Activated T-cell treated with anti-CD3 and anti-CD28 coated beads, Interleukin-2, amount 50 U/mL, for 4 hours (primary cell): Measurements from ENCODE around the gene ZFAND4. TPM values are rescaled to one million over a fixed set of nuclear protein-coding genes. Genes with fewer than 3 reads are reported as not detected.
"Not testable (repeated sequence)": the region's sequence is repeated elsewhere in the genome, so short reads cannot be mapped to it uniquely, and the experiment has no call there.

ENCODE experiments used
- ATAC-seq, 2 donors: fragments of 200-7000 bp; cut with Tn5 transposase; one replicate each; pipeline ENCODE4 v1.10.0; 2021
- DNase-seq: peaks from one replicate; pipeline ENCODE4 v3.0.0-alpha.2; 2020
- H3K27me3 Mint-ChIP-seq: one replicate; pipeline ENCODE4 v1.8.0; 2021; ENCODE audit warnings: low read depth, mixed read lengths
- H3K36me3 Mint-ChIP-seq: one replicate; pipeline ENCODE4 v1.8.0; 2022; ENCODE audit warnings: mixed read lengths; ENCODE audit not compliant: insufficient read depth
- H3K4me1 Mint-ChIP-seq: one replicate; pipeline ENCODE4 v1.8.0; 2021; ENCODE audit warnings: low read depth, mixed read lengths
- H3K4me3 Mint-ChIP-seq: one replicate; pipeline ENCODE4 v1.8.0; 2021; ENCODE audit warnings: mild to moderate bottlenecking, moderate library complexity, mixed read lengths
- H3K9me3 Mint-ChIP-seq: one replicate; pipeline ENCODE4 v1.8.0; 2021; ENCODE audit warnings: mixed read lengths
- total RNA-seq, 3 donors: library from RNA; stranded (reverse); gene quantifications; one replicate each; pipeline ENCODE4 v1.2.1, GENCODE V29; 2021

The ZFAND4 gene
- total RNA-seq, 3 donors from 2014 or later = 10.6 to 14.3 (median 11.8) TPM

GRCh38 chr10:45655219-45655618, 17.4 kb downstream of the ZFAND4 start:
- H3K9me3 Mint-ChIP-seq = peaks cover 6% of the 10 kb centered on the region
- H3K36me3 Mint-ChIP-seq = peaks cover 40% of the 10 kb centered on the region
- no peak overlapping the region for H3K4me3 Mint-ChIP-seq
- ATAC-seq (no peak), DNase-seq (no peak)
- peaks cover 38% of the 10 kb centered on the region for H3K4me1 Mint-ChIP-seq
- H3K27me3 Mint-ChIP-seq = no peaks in the 10 kb centered on the region

- not testable (repeated sequence) for H3K9me3 Mint-ChIP-seq, DNase-seq, H3K27me3 Mint-ChIP-seq, H3K4me3 Mint-ChIP-seq, ATAC-seq
- Mint-ChIP-seq H3K36me3 (peaks cover 39% of the 10 kb centered on the region), H3K4me1 (peaks cover 38% of the 10 kb centered on the region)
Measured at GRCh38 chr10:45654753-45655141, 17.8 kb downstream of the ZFAND4 start.

GRCh38 chr10:45653454-45653853, 19.1 kb downstream of the ZFAND4 start:
- ATAC-seq (no peak), DNase-seq (no peak)
- peaks cover 30% of the 10 kb centered on the region for H3K36me3 Mint-ChIP-seq
- no peak overlapping the region for H3K4me3 Mint-ChIP-seq
- peaks cover 38% of the 10 kb centered on the region for H3K4me1 Mint-ChIP-seq
- H3K27me3 Mint-ChIP-seq = no peaks in the 10 kb centered on the region
- H3K9me3 Mint-ChIP-seq = no peaks in the 10 kb centered on the region

- Mint-ChIP-seq H3K4me1 (peaks cover 36% of the 10 kb centered on the region), H3K9me3 (no peaks in the 10 kb centered on the region), H3K27me3 (no peaks in the 10 kb centered on the region), H3K36me3 (peaks cover 32% of the 10 kb centered on the region), H3K4me3 (no peak overlapping the region)
- DNase-seq (no peak), ATAC-seq (no peak)
Measured at GRCh38 chr10:45652511-45652910, 20.1 kb downstream of the ZFAND4 start.

GRCh38 chr10:45649296-45649695, 23.3 kb downstream of the ZFAND4 start:
- peaks cover 17% of the 10 kb centered on the region for H3K4me1 Mint-ChIP-seq

GRCh38 chr10:45647118-45647517, 25.5 kb downstream of the ZFAND4 start:
- no peaks in the 10 kb centered on the region for H3K27me3 Mint-ChIP-seq
- H3K36me3 Mint-ChIP-seq = peaks cover 31% of the 10 kb centered on the region
- no peaks in the 10 kb centered on the region for H3K9me3 Mint-ChIP-seq
- no peak overlapping the region for H3K4me3 Mint-ChIP-seq
- DNase-seq = no peak
- no peaks in the 10 kb centered on the region for H3K4me1 Mint-ChIP-seq
- no peak for ATAC-seq

More at GRCh38 chr10:45649296-45649695, 23.3 kb downstream of the ZFAND4 start:
- H3K36me3 Mint-ChIP-seq = peaks cover 32% of the 10 kb centered on the region
- no peaks in the 10 kb centered on the region for H3K27me3 Mint-ChIP-seq
- no peaks in the 10 kb centered on the region for H3K9me3 Mint-ChIP-seq
- DNase-seq (no peak), ATAC-seq (no peak)
- H3K4me3 Mint-ChIP-seq = no peak overlapping the region

GRCh38 chr10:45646384-45647050, 26.1 kb downstream of the ZFAND4 start:
- H3K4me1 Mint-ChIP-seq = no peaks in the 10 kb centered on the region

GRCh38 chr10:45644527-45644926, 28.0 kb downstream of the ZFAND4 start:
- no peaks in the 10 kb centered on the region for H3K4me1 Mint-ChIP-seq
- H3K27me3 Mint-ChIP-seq = no peaks in the 10 kb centered on the region
- DNase-seq (no peak), ATAC-seq (no peak)
- H3K9me3 Mint-ChIP-seq = no peaks in the 10 kb centered on the region
- H3K4me3 Mint-ChIP-seq = no peak overlapping the region
- peaks cover 30% of the 10 kb centered on the region for H3K36me3 Mint-ChIP-seq

More at GRCh38 chr10:45646384-45647050, 26.1 kb downstream of the ZFAND4 start:
- DNase-seq = no peak
- Mint-ChIP-seq H3K36me3 (peaks cover 31% of the 10 kb centered on the region), H3K27me3 (no peaks in the 10 kb centered on the region), H3K4me3 (no peak overlapping the region), H3K9me3 (no peaks in the 10 kb centered on the region)
- ATAC-seq = no peak

GRCh38 chr10:45640941-45641340, 31.6 kb downstream of the ZFAND4 start:
- H3K27me3 Mint-ChIP-seq = no peaks in the 10 kb centered on the region
- H3K36me3 Mint-ChIP-seq = peaks cover 25% of the 10 kb centered on the region
- no peaks in the 10 kb centered on the region for H3K9me3 Mint-ChIP-seq
- no peaks in the 10 kb centered on the region for H3K4me1 Mint-ChIP-seq
- ATAC-seq (no peak), DNase-seq (no peak)
- H3K4me3 Mint-ChIP-seq = no peak overlapping the region

- no peaks in the 10 kb centered on the region for H3K27me3 Mint-ChIP-seq
- no peaks in the 10 kb centered on the region for H3K9me3 Mint-ChIP-seq
- no peaks in the 10 kb centered on the region for H3K4me1 Mint-ChIP-seq
- ATAC-seq (no peak), DNase-seq (no peak)
- peaks cover 30% of the 10 kb centered on the region for H3K36me3 Mint-ChIP-seq
- H3K4me3 Mint-ChIP-seq = no peak overlapping the region
Measured at GRCh38 chr10:45640049-45640448, 32.5 kb downstream of the ZFAND4 start.

GRCh38 chr10:45627412-45628048, 45.0 kb downstream of the ZFAND4 start:
- H3K4me3 Mint-ChIP-seq = no peak overlapping the region
- H3K9me3 Mint-ChIP-seq = no peaks in the 10 kb centered on the region
- peaks cover 26% of the 10 kb centered on the region for H3K36me3 Mint-ChIP-seq
- ATAC-seq = no peak
- no peaks in the 10 kb centered on the region for H3K4me1 Mint-ChIP-seq
- no peaks in the 10 kb centered on the region for H3K27me3 Mint-ChIP-seq
- no peak for DNase-seq

GRCh38 chr10:45625879-45626278, 46.7 kb downstream of the ZFAND4 start:
- Mint-ChIP-seq H3K4me3 (no peak overlapping the region), H3K27me3 (no peaks in the 10 kb centered on the region), H3K9me3 (no peaks in the 10 kb centered on the region), H3K36me3 (peaks cover 31% of the 10 kb centered on the region), H3K4me1 (no peaks in the 10 kb centered on the region)
- ATAC-seq = no peak
- DNase-seq = no peak

GRCh38 chr10:45624724-45625123, 47.8 kb downstream of the ZFAND4 start:
- no peaks in the 10 kb centered on the region for H3K27me3 Mint-ChIP-seq
- peaks cover 30% of the 10 kb centered on the region for H3K36me3 Mint-ChIP-seq
- H3K9me3 Mint-ChIP-seq = no peaks in the 10 kb centered on the region
- DNase-seq = no peak
- no peak for ATAC-seq
- H3K4me1 Mint-ChIP-seq = no peaks in the 10 kb centered on the region
- no peak overlapping the region for H3K4me3 Mint-ChIP-seq

GRCh38 chr10:45614869-45615268, 57.7 kb downstream of the ZFAND4 start:
- Mint-ChIP-seq H3K4me1 (no peaks in the 10 kb centered on the region), H3K9me3 (peaks cover 8% of the 10 kb centered on the region), H3K36me3 (peaks cover 32% of the 10 kb centered on the region), H3K4me3 (no peak overlapping the region), H3K27me3 (no peaks in the 10 kb centered on the region)
- ATAC-seq (no peak), DNase-seq (no peak)

- Mint-ChIP-seq H3K4me3 (no peak overlapping the region), H3K4me1 (no peaks in the 10 kb centered on the region), H3K9me3 (peaks cover 8% of the 10 kb centered on the region), H3K36me3 (peaks cover 37% of the 10 kb centered on the region), H3K27me3 (no peaks in the 10 kb centered on the region)
- DNase-seq (no peak), ATAC-seq (no peak)
Measured at GRCh38 chr10:45612741-45613140, 59.8 kb downstream of the ZFAND4 start.
